ENCODE results near the gene ZCWPW2.

Gene ZCWPW2

GRCh38 chr3:28348629-28349468, at the start of gene ZCWPW2, which contains the start of gene AZI2:
TSS of gene ZCWPW2 (plus strand) at chr3:28348721. CDS start at chr3:28413069, 64,348 bp downstream.
TSS of gene AZI2 (minus strand) at chr3:28348824. CDS start at chr3:28340617, 8,207 bp downstream.
- DNase-seq, result peak; percentile 72

GRCh38 chr3:28299705-28300104, 48.8 kb upstream of the ZCWPW2 start:
- no peak for DNase-seq

- no peak for DNase-seq
Measured at GRCh38 chr3:28300345-28300962, 48.1 kb upstream of the ZCWPW2 start.

- DNase-seq, result no peak
Measured at GRCh38 chr3:28301688-28302087, 46.8 kb upstream of the ZCWPW2 start.

- no peak for DNase-seq
Measured at GRCh38 chr3:28308196-28308595, 40.3 kb upstream of the ZCWPW2 start.

- no peak for DNase-seq
Measured at GRCh38 chr3:28315711-28316110, 32.8 kb upstream of the ZCWPW2 start.

GRCh38 chr3:28316226-28316625, 32.3 kb upstream of the ZCWPW2 start:
- DNase-seq, result no peak

GRCh38 chr3:28317438-28318022, 31.0 kb upstream of the ZCWPW2 start:
- DNase-seq, result no peak

- DNase-seq, result no peak
Measured at GRCh38 chr3:28320981-28321380, 27.5 kb upstream of the ZCWPW2 start.

GRCh38 chr3:28322464-28322863, 26.1 kb upstream of the ZCWPW2 start:
- no peak for DNase-seq

- no peak for DNase-seq
Measured at GRCh38 chr3:28326458-28326926, 22.0 kb upstream of the ZCWPW2 start.

GRCh38 chr3:28328188-28329151, 20.1 kb upstream of the ZCWPW2 start:
- DNase-seq, result no peak

GRCh38 chr3:28334552-28334951, 14.0 kb upstream of the ZCWPW2 start:
- DNase-seq, result no peak

GRCh38 chr3:28335246-28335645, 13.3 kb upstream of the ZCWPW2 start:
- no peak for DNase-seq

- DNase-seq, result no peak
Measured at GRCh38 chr3:28337230-28337629, 11.3 kb upstream of the ZCWPW2 start.

GRCh38 chr3:28343144-28343543, 5.4 kb upstream of the ZCWPW2 start:
- DNase-seq, result no peak

- no peak for DNase-seq
Measured at GRCh38 chr3:28345690-28346089, 2.8 kb upstream of the ZCWPW2 start.

GRCh38 chr3:28347374-28348264, 902 bp upstream of the ZCWPW2 start:
- DNase-seq, result no peak

- no peak for DNase-seq
Measured at GRCh38 chr3:28348265-28348628, 274 bp upstream of the ZCWPW2 start.

GRCh38 chr3:28349469-28350000, 1.0 kb downstream of the ZCWPW2 start:
- no peak for DNase-seq

- DNase-seq, result no peak
Measured at GRCh38 chr3:28376424-28376823, 27.9 kb downstream of the ZCWPW2 start.

All from DMS79 (cell line).